Suprapubic skin (tissue), 4 donors: Measurements from ENCODE around the gene SULT1C4.

ENCODE experiments used
- EP300 ChIP-seq: sonication (generic); formaldehyde crosslinking; IDR thresholded peaks from one replicate; pipeline ENCODE4 v1.6.1; 2017; ENCODE audit warnings: antibody characterized with exemption
- POLR2A ChIP-seq, 2 donors: fragments of 450-650 bp; IDR thresholded peaks; one replicate each; pipeline ENCODE4 v1.6.1; 2017; ENCODE audit warnings: antibody characterized with exemption in 2 of 2, mild to moderate bottlenecking in 2 of 2, moderate library complexity in 2 of 2
- POLR2AphosphoS5 ChIP-seq, 3 donors: sonication (generic); formaldehyde crosslinking; IDR thresholded peaks; one replicate each; pipeline ENCODE4 v1.6.1; 2017; ENCODE audit warnings: antibody characterized with exemption in 3 of 3
- TF ChIP-seq, protein P1 (sequence below), 2 donors: fragments of 200-600 bp in 1 of 2; fragments of 450-650 bp in 1 of 2; sonication (generic) in 1 of 2; IDR thresholded peaks; one replicate each; pipeline ENCODE4 v1.5.1; 2016 to 2019; ENCODE audit warnings: antibody characterized with exemption in 2 of 2, mild to moderate bottlenecking in 1 of 2, moderate library complexity in 1 of 2

DNA sequence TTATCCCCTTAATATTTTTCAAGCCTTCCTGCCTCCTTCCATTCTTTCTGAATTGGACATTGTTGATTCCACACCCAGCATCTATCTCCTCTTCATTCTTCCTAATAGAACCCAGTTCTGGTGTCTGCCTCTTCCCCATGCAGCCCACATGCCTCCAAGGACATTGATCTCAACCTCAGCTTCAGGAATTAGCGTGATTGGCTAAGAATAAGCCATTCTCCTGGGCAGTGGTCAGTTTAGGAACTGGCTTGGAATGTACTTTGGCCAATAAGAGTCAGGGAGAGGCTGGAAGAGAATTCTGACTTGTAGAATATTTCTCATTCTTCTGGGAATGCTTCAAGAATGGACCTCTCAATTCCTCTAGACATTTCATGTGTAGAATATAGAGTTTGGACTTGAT, 45.3 kb downstream of the SULT1C4 start:
- TF ChIP-seq, protein P1, sequence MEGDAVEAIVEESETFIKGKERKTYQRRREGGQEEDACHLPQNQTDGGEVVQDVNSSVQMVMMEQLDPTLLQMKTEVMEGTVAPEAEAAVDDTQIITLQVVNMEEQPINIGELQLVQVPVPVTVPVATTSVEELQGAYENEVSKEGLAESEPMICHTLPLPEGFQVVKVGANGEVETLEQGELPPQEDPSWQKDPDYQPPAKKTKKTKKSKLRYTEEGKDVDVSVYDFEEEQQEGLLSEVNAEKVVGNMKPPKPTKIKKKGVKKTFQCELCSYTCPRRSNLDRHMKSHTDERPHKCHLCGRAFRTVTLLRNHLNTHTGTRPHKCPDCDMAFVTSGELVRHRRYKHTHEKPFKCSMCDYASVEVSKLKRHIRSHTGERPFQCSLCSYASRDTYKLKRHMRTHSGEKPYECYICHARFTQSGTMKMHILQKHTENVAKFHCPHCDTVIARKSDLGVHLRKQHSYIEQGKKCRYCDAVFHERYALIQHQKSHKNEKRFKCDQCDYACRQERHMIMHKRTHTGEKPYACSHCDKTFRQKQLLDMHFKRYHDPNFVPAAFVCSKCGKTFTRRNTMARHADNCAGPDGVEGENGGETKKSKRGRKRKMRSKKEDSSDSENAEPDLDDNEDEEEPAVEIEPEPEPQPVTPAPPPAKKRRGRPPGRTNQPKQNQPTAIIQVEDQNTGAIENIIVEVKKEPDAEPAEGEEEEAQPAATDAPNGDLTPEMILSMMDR (IDR thresholded peaks at IDR 0.05): no peak
- no peak for TF ChIP-seq POLR2A (IDR thresholded peaks at IDR 0.05)
- no peak for TF ChIP-seq EP300
- no peak for TF ChIP-seq POLR2AphosphoS5 (IDR thresholded peaks at IDR 0.05)
